GM21737 (cell line): ENCODE measurements around the gene CD163.
"Not testable (repeated sequence)": the region's sequence is repeated elsewhere in the genome, so short reads cannot be mapped to it uniquely, and the experiment has no call there.

Source experiments
- ATAC-seq: cut with Tn5 transposase; IDR thresholded peaks from one replicate; pipeline ENCODE4 v1.9.1; 2021; ENCODE audit warnings: mild to moderate bottlenecking, moderate library complexity; ENCODE audit not compliant: unreplicated experiment

CD163 gene

DNA sequence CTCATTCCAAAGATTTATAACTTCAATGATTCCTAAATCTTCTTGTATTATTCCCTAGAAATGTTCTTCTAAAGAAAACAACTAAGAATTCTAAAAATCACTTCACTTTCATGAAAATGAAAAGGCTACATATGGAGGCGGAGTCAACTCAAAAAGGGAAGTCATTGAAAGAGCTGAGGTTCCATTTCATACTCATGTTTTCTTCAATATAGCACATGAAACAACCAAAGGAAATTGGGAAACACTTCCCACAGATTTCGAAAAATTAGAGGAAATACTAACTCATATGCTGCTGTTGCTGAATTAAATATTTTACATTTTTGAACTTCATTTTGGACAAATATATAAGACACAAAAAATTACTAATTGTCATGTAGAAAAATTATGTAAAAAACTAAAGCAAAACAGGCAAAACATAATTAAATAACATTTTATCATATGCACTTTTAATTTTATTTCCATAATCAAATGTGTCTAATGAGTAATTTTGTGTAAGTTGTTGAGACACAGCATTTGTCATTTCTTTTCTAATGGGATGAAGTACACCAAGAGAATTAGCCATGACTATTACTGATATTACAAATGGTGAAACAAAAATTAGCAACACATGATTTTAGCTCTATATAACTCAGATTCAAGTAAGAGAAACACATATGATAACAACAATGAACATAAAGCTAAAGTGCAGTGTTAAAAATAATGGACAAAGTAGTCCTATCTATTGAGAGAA is at the start of gene CD163:
TSS of gene CD163 (minus strand) at position 92 of the 730 bp plus-strand sequence. CDS start at position 5, 87 bp downstream.
- ATAC-seq, result no peak

DNA sequence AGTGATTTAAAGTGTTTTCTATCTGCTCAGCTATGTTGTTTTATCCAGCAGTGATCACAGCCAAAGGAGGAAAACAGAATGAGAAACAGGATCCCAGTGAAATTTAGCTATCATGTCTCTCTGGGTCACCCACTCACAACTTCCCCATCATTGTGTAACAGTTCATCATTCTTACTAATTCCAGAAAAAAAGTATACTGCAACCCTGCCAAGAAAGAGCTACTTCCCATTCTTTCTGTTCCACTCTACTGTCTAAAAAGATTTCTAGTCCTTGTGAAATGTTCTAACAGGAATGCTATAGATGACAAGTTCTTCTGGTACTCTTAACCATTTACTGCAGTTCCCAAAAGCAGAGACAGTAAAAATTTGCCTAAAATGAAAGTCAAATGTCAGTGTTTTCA is 39.2 kb upstream of the CD163 start:
- no peak for ATAC-seq

DNA sequence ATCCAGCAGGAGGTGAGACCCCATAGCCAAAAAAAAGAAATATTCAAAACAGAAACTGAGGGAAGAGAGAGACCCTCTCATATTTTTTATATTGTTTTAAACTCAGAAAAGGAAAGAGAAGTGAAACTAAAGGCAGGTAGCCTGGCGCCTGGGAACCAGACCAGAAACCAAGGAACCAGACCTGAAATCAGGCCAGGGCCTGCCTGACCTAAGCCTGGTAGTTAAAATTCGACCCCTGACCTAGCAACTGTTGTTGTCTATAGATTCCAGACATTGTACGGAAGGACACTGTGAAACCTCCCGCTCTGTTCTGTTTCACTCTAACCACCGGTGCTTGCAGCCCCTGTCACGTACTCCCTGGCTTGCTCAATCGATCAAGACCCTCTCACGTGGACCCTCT is 38.5 kb upstream of the CD163 start:
- ATAC-seq, result no peak

DNA sequence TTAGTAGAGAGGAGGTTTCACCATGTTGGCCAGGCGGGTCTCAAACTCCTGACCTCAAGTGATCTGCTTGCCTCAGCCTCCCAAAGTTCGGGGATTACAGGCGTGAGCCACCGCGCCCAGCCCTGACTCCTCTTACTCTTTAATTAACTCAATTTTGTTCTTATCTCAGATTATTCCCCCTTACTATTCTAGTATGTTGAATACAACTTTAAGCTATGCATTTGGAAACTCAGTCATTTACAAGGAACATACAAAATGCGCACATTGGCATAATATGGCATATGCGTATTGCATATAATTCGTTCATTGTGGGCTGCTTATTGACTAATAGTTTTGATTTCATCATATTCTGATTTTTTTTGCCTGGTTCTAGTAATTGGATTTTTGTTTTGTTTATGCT is 10.8 kb upstream of the CD163 start:
- no peak for ATAC-seq

DNA sequence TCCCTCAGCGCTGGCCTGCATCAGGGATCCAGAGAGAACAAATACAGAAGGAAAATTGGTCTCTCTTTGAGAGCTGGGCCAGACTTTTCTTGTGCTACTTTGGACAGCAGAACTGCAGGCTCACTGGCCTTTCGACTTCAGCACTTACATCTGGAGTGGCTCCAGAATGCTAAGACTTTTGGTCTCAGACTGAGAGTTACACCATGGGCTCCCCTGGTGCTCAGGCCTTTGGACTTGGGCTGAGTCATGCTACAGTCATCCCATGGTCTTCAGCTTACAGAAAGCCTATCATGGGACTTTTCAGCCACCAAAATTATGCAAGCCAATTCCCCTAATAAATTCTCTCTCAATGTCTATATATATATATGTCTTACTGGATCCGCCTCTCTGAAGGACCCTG is 9.0 kb upstream of the CD163 start:
- no peak for ATAC-seq

DNA sequence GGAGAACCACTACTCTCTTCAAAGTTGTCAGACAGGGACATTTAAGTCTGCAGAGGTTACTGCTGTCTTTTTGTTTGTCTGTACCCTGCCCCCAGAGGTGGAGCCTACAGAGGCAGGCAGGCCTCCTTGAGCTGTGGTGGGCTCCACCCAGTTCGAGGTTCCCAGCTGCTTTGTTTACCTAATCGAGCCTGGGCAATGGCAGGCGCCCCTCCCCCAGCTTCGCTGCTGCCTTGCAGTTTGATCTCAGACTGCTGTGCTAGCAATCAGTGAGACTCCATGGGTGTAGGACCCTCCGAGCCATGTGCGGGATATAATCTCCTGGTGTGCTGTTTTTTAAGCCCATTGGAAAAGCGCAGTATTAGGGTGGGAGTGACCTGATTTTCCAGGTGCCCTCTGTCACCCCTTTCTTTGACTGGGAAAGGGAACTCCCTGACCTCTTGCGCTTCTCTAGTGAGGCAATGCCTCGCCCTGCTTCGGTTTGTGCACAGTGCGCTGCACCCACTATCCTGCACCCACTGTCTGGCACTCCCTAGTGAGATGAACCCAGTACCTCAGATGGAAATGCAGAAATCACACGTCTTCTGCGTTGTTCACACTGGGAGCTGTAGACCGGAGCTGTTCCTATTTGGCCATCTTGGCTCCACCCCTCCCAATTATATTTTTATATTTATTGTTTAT is 6.4 kb upstream of the CD163 start:
- ATAC-seq, result not testable (repeated sequence)

DNA sequence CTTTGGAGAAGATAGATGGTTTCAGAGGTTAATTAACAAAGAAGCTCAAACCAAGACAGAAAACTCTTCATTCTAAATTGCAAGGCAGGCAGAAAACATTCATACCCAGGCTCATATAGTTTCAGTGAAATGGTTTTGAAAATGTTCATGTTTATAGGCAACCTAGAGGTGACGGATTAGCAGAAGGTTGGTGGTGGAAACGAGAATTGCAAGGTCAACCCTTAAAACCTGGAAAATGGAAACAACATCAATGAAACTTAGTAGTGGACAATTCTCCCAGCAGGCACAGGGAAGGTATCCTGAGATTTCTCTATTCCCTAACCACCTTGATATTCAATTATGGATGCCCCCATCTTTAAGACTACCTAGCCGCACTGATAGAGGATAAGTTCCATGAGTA is 965 bp downstream of the CD163 start:
- no peak for ATAC-seq

DNA sequence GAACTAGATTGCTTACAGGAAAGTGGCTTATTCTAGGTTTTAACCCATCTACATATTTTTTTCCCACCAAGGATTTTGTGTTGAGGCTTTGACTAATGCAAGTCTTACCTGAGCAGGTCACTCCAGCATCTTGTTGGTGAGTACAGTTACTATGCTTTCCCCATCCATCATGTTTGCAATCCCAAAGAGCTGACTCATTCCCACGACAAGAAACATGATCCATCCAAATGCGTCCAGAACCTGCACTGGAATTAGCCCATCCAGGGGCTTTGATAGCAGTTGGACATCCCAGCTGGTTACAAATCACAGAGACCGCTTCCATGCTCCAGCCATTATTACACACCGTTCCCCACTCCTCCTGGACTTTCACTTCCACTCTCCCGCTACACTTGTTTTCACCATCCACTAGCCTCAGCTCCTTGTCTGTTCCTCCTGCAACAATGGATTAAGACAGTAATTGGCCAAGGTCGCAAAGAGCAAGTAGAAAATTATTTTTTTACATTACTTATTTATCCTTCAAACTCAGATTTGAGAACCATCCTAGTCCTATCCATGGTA is 2.5 kb downstream of the CD163 start:
- ATAC-seq, result no peak

DNA sequence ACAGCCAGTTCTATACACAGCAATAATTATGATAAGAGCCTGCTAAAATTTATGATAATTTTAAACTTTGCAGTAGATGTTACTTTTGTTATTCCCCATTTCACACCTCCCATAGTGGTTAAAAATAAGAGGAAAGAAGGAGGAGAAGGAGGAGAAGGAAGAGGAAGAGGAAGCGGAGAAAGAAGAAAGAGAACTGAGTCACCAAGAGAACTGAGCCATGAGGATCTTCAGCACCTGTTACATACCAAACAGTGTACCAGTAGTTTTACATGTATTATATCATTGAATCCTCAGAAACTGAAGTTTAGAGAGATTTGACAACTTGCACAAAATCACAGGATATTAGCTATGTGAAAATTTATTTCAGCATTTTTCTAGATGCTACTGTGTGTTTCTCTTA is 3.9 kb downstream of the CD163 start:
- no peak for ATAC-seq

DNA sequence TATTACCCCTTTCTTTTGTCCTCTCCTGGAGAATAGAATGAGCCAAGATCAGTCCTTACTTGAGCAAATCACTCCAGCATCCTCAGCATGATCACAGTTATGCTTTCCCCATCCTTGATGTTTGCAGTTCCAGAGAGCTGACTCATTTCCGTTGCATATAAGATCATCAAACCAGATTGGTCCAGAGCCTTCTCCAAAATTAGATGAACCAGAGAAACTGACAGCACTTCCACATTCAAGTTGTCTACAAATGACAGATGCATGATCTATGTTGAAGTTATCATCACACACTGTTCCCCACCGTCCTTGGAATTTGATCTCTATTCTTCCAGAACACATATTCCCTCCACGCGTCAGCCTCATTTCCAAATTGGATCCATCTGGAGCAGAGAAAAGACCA is 4.8 kb downstream of the CD163 start:
- no peak for ATAC-seq

DNA sequence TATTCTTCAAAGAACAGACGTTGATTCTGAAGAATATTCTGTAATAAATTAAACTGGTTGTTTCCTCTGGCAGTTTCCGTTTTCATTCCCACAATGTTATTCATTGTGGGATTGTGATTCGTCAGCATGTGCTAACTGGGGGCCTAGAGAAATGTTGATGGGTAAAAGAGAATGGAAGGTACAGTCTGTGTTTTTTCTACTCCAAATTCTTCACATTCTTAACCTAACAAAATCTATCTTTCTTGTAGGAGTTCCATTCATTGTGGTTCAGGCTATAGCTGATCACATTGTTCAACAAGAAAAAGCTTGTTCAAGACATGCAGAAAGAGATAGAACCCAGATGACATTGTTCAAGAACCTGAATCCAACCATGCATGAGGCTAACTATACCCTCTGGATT is 5.9 kb downstream of the CD163 start:
- no peak for ATAC-seq

DNA sequence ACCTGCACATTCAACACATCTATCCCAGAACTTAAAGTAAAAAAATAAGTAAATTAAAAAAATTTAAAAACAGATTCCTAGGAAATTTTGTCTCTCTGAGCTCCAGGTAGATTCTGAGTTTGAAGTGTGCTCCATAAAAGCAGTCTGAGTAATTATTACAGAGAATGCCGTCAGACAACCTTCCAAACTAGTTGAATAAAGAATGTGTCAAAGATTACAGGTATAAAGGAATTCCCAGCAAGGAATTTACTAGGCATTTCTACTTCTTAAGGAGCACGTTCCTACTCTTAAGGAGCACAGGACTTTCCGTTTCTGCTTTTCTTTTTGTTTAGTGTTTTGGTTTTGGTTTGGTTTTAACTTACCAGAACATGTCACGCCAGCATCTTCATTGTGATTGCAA is 7.1 kb downstream of the CD163 start:
- no peak for ATAC-seq

DNA sequence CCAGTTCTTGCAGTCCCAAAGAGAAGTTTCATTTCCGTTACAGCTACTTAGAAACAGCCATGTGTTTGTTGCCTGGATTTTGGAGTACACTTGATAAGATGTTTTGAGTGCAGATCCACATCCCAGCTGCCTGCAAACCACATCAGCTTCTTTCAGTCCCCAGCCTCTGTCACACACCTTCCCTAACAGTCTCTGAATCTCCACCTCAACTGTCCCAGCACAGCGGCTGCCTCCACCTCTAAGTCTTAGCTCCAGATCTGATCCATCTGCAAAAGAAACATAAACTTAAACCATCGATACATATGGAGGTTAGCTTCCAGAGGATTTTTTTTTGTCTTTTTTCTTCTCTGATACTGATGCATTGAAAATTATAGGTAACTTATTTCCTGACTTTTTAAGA is 8.4 kb downstream of the CD163 start:
- no peak for ATAC-seq

DNA sequence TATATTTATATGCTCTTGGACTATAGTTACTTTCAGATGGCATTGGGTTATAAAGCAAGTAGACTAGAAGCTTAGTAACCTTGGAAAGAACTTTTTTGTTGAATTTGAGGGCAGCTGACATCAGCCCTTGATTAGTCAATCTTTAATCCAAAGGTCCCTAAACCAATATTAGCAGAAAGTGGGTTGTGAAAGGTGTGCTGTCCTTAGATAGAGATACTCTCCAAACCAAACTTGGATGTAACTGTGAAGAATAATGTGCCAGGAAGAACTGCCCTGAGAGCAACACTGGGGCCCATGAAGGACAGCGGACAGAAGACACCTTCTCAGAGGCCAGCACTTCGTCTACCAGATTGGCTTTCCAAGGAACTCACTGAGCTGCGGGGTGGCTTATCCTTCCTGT is 10.6 kb downstream of the CD163 start:
- no peak for ATAC-seq

DNA sequence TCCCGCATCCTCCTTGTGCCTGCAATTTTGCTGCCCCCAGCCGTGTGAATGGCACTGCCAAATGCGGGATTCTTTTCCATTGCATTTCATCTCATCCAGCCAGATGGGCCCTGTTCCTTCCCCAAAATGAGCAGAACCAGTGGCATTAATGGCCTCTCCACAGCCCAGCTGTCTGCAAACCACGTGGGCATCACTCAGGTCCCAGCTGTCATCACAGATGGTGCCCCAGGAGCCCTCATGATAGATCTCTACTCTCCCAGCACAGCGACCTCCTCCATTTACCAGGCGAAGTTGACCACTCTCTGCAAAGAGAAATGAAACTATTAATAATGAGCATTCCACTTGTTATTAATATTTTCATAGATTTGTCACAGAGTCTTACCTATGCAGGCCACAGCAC is 17.1 kb downstream of the CD163 start:
- ATAC-seq, result no peak

DNA sequence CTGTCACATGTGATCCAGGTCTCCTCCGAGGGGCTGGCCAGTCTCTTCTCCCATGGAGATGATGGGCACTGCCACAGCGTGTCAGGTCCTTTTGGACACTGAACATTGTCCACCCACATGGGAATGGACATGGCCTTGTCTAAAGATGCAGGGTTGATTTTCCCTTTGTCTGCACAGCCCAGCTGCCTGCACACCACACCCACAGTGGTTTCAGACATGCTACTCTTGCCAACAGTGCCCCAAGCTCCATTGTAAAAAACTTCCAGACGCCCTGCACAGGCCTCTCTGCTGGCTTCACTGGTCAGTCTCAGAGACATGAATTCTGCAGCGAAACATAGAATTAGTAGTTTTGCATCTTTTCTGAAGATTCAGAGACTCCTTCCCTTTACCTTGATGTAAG is 18.5 kb downstream of the CD163 start:
- ATAC-seq, result no peak

DNA sequence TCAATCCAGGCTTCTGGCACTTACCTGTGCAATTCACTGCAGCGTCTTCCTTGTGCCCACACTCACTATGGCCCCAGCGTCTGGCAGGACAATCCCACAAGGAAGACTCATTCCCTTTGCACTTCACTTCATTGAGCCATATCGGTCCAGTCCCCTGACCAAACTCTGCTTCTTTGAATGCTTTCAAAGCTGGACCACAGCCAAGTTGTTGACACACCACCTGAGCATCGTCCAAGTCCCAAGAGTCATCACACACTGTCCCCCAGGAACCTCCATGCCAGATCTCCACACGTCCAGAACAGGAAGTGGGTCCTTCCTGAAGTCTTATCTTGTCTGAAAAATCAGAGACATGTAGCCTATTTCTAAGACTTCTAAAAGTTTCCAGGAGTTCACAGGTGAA is 20.2 kb downstream of the CD163 start:
- ATAC-seq, result no peak

DNA sequence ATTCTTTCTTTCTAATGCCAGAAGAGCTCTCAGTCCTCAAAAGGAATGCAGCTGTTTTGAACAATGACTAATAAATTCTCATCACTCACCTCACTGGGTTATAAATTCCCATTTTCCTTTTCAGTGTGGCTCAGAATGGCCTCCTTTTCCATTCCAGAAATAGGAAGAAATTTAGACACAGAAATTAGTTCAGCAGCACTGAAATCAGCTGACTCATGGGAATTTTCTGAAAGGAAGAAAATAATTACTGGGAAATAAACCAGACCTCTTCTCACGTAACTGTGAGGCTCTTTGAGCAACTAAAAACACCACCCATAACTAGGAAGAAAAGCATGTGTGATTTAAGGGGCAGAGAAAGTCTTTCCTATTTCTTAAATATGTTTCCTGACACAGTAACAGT is 23.8 kb downstream of the CD163 start:
- no peak for ATAC-seq

DNA sequence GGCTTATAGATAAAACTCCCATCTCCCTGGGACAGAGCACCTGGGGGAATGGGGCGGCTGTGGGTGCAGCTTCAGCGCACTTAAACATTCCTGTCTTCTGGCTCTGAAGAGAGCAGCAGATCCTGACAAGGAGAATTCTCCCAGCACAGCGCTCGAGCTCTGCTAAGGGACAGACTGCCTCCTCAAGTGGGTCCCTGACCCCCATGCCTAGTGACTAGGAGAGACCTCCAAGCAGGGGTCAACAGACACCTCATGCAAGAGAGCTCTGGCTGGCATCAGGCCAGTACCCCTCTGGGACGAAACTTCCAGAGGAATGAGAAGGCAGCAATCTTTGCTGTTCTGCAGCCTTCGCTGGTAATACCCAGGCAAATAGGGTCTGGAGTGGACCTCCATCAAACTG is 31.5 kb downstream of the CD163 start:
- no peak for ATAC-seq

DNA sequence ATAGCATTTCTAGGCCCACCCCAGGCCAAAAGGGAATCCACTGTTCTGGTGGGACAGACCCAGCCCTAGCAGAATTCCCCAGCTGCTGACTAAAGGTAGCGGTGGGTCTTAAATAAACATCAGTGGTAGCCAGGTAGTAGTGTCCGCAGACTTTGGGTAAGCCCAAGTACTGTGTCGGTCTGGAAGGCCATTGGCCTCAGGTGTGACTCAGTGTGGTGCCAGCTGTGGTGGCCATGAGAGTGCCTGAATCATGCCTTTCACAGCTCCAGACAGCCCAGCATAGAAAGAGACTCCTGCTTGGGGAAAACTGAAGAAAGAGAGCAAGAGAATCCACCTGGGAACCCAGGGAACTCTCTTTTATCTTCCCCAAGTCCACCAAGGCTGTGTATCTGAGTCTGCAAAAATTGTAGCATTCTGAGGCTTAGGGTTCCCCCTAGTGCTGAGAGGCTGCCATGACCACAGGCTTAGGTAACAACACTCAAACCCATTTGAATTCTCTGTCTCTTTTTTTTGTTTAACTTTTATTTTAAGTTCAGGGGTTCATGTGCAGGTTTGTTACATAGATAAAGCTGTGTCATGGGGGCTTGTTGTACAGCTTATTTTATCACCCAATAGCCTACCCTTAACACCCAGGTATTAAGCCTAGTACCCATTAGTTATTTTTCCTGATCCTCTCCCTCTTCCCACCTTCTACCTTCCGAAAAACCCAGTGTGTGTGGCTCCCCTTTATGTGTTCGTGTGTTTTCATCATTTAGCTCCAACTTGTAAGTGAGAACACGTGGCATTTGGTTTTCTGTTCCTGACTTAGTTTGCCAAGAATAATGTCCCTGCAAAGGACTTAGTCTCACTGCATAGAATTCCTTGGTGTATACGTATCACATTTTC is 43.0 kb downstream of the CD163 start:
- no peak for ATAC-seq

DNA sequence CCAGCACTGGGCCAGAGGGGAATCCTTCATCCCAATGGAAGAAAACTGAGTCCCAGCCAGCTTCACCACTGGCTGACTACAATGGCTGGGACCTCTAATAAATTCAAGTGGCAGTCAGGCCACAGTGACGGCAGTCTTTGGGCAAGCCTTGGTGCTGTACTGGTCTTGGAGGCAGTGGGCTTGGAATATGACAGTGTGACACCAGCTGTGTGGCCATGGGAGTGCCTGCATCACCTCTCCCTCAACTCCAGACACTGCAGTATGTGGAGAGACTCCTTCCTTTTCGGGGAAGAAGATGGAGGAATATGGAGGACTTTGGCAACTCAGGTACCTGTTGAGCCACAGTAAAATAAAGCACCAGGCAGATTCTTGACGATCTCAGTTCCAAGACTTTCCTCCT is 43.6 kb downstream of the CD163 start:
- ATAC-seq, result no peak
